ENCODE measurements around the gene SMC1B. TPM values are rescaled to one million over a fixed set of nuclear protein-coding genes. Genes with fewer than 3 reads are reported as not detected.
"Not testable (repeated sequence)": the region's sequence is repeated elsewhere in the genome, so short reads cannot be mapped to it uniquely, and the experiment has no call there.

Gene SMC1B
- total RNA-seq, 2 donors from 2014 or later = not detected

DNA sequence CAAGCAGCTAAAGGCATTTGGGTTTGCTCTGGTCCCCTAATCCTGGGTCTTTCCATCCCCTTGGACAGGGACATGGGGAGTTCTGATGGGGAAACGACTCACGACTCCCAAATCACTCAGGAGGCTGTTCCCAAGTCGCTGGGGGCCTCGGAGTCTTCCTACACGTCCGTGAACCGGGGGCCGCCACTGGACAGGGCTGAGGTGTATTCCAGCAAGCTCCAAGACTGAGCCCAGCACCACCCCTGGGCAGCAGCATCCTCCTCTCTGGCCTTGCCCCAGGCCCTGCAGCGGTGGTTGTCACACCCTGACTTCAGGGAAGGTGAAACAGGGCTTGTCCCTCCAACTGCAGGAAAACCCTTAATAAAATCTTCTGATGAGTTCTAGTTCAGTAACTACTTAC lies 117.9 kb downstream of the SMC1B start:
- Histone ChIP-seq H3K4me1 (no peaks in the 10 kb centered on the region), H3K36me3 (no peaks in the 10 kb centered on the region), H3K27ac (no peak overlapping the region), H3K4me3 (no peak overlapping the region), H3K27me3 (no peaks in the 10 kb centered on the region), H3K9me3 (no peaks in the 10 kb centered on the region)
- DNase-seq (ENCODE audit: low spot score) = no peak
- TF ChIP-seq CTCF (IDR thresholded peaks at IDR 0.05) = no peak

DNA sequence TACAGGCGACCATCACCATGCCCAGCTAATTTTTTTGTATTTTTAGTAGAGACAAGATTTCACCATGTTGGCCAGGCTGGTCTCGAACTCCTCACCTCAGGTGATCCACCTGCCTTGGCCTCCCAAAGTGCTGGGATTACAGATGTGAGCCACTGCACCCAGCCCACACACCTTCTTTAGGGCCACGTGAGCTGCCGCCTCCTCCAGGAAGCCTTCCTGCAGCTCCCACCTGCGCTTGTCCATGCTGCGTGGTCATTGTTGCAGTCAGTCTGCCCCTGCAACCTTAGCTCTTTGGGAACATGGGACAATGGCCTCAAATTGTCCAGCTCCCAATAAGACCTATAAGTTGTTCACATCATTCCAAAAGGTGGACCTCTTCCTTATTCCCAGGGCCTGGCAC lies 118.4 kb downstream of the SMC1B start:
- H3K9me3 ChIP-seq; H3K27ac ChIP-seq; H3K27me3 ChIP-seq; H3K36me3 ChIP-seq; H3K4me3 ChIP-seq; DNase-seq (ENCODE audit: low spot score); H3K4me1 ChIP-seq: not testable (repeated sequence)

Other genes with a start within 250 kb of the SMC1B start
- gene NUP50, start 249.7 kb downstream of the SMC1B start, total RNA-seq = 10 to 100 TPM; 14.3 to 20.8 TPM
- gene KIAA0930, start 172.7 kb downstream of the SMC1B start, total RNA-seq = 10 to 100 TPM; 13.0 to 20.4 TPM
- not detected for gene UPK3A, start 128.7 kb downstream of the SMC1B start, total RNA-seq
- gene FAM118A, start 103.7 kb downstream of the SMC1B start, total RNA-seq = 10 to 100 TPM; 11.6 to 12.4 TPM
- gene RIBC2, start 94 bp upstream of the SMC1B start, total RNA-seq = not detected
- gene FBLN1, start 89.3 kb upstream of the SMC1B start, total RNA-seq = 100 to 1,000 TPM in 1 of 2 donors, 10 to 100 TPM in 1; 92.8 to 354 TPM

All from right atrium auricular region (tissue), 2 donors.